ENCODE data around the gene JMY. TPM values are rescaled to one million over a fixed set of nuclear protein-coding genes. Genes with fewer than 3 reads are reported as not detected.

JMY gene
- total RNA-seq, 4 donors from 2014 or later, result 33.2 to 64.2 (median 43.2) TPM

- H3K4me3 ChIP-seq, result no peak overlapping the region
- no peak for DNase-seq (ENCODE audit: extremely low spot score)
- no peak overlapping the region for H3K27ac ChIP-seq (replicated peaks in 1 of 4)
- no peaks in the 10 kb centered on the region for H3K27me3 ChIP-seq
- H3K4me1 ChIP-seq, result no peaks in the 10 kb centered on the region
- intact Hi-C loops (cut with DNase I), result no loop called here
- H3K9me3 ChIP-seq, result no peaks in the 10 kb centered on the region
- peaks cover 19 to 94% (median 50%) of the 10 kb centered on the region in 4 donors for H3K36me3 ChIP-seq
- 100% methylated on average over 3 of the region's 3 CpGs for WGBS
- TF ChIP-seq POLR2AphosphoS5 (IDR thresholded peaks at IDR 0.05), result no peak
- no peak for TF ChIP-seq CTCF (IDR thresholded peaks at IDR 0.05)
- TF ChIP-seq POLR2A (IDR thresholded peaks at IDR 0.05; ENCODE audit: low read depth), result no peak
- TF ChIP-seq EP300 (IDR thresholded peaks at IDR 0.05), result no peak
These were observed 83.1 kb downstream of the JMY start for GRCh38 chr5:79318935-79319614.

GRCh38 chr5:79329453-79329852 lies 93.5 kb downstream of the JMY start:
- no peaks in the 10 kb centered on the region for H3K27me3 ChIP-seq
- intact Hi-C loops (cut with DNase I), result no loop called here
- no peak for TF ChIP-seq POLR2AphosphoS5 (IDR thresholded peaks at IDR 0.05)
- TF ChIP-seq CTCF (IDR thresholded peaks at IDR 0.05), result no peak
- no peak for TF ChIP-seq EP300 (IDR thresholded peaks at IDR 0.05)
- TF ChIP-seq POLR2A (IDR thresholded peaks at IDR 0.05; ENCODE audit: low read depth), result no peak
- H3K4me1 ChIP-seq, result no peaks in the 10 kb centered on the region
- no peak overlapping the region for H3K4me3 ChIP-seq
- no peaks in the 10 kb centered on the region for H3K9me3 ChIP-seq
- no peak overlapping the region for H3K27ac ChIP-seq (replicated peaks in 1 of 4)
- WGBS, result 90% methylated on average over 4 of the region's 4 CpGs
- DNase-seq (ENCODE audit: extremely low spot score), result no peak
- peaks cover 0 to 4% (median under 1%) of the 10 kb centered on the region in 4 donors for H3K36me3 ChIP-seq

- WGBS, result 88% methylated on average over 5 of the region's 5 CpGs
- H3K27ac ChIP-seq (replicated peaks in 1 of 4), result no peak overlapping the region
- intact Hi-C loops (cut with DNase I), result no loop called here
- DNase-seq (ENCODE audit: extremely low spot score), result no peak
- no peaks in the 10 kb centered on the region for H3K9me3 ChIP-seq
- H3K4me3 ChIP-seq, result no peak overlapping the region
- H3K27me3 ChIP-seq, result no peaks in the 10 kb centered on the region
- H3K4me1 ChIP-seq, result no peaks in the 10 kb centered on the region
- H3K36me3 ChIP-seq, result peaks cover 0 to 4% (median 0%) of the 10 kb centered on the region in 4 donors
- TF ChIP-seq CTCF (IDR thresholded peaks at IDR 0.05) (no peak), POLR2AphosphoS5 (IDR thresholded peaks at IDR 0.05) (no peak), POLR2A (IDR thresholded peaks at IDR 0.05; ENCODE audit: low read depth) (no peak), EP300 (IDR thresholded peaks at IDR 0.05) (no peak)
These were observed 94.1 kb downstream of the JMY start for GRCh38 chr5:79330071-79330470.

- Histone ChIP-seq H3K27ac (replicated peaks in 1 of 4) (no peak overlapping the region), H3K4me1 (no peaks in the 10 kb centered on the region), H3K4me3 (no peak overlapping the region), H3K36me3 (no peaks in the 10 kb centered on the region), H3K9me3 (no peaks in the 10 kb centered on the region), H3K27me3 (no peaks in the 10 kb centered on the region)
- 83% methylated on average over 8 of the region's 10 CpGs for WGBS
- intact Hi-C loops (cut with DNase I), result no loop called here
- no peak for DNase-seq (ENCODE audit: extremely low spot score)
- TF ChIP-seq CTCF (IDR thresholded peaks at IDR 0.05) (no peak), EP300 (IDR thresholded peaks at IDR 0.05) (no peak), POLR2A (IDR thresholded peaks at IDR 0.05; ENCODE audit: low read depth) (no peak), POLR2AphosphoS5 (IDR thresholded peaks at IDR 0.05) (no peak)
These were observed 98.1 kb downstream of the JMY start for GRCh38 chr5:79333852-79334557.

Data from esophagus muscularis mucosa (tissue), 4 donors.